HL-60 (cell line): Measurements from ENCODE around the gene E4F1.

Experiments
- DNase-seq, 2 experiments: peaks; one replicate each; pipeline ENCODE4 v3.0.0-alpha.2; 2010 to 2020; ENCODE audit warnings: low read depth in 1 of 2, low spot score in 1 of 2
- H3K27ac ChIP-seq: fragments of 250-450 bp; sonication (Bioruptor Pico); replicated peaks from 2 replicates; pipeline ENCODE4 v1.5.1; 2020; ENCODE audit warnings: mild to moderate bottlenecking, moderate library complexity
- H3K27me3 ChIP-seq: fragments of 250-450 bp; sonication (Bioruptor Pico); 2 replicates; pipeline ENCODE4 v1.5.1; 2021; ENCODE audit warnings: mild to moderate bottlenecking, moderate library complexity; ENCODE audit not compliant: insufficient read depth, poor library complexity, severe bottlenecking
- H3K4me3 ChIP-seq: replicated peaks from 2 replicates; pipeline ENCODE4 v1.5.1; 2011; ENCODE audit warnings: mild to moderate bottlenecking, control low read depth, low read length; ENCODE audit not compliant: insufficient read depth
- CTCF ChIP-seq: IDR thresholded peaks from one replicate; pipeline ENCODE4 v1.5.1; 2011; ENCODE audit warnings: low read length, control low read depth, inconsistent platforms; ENCODE audit not compliant: insufficient read depth
- GABPA ChIP-seq: IDR thresholded peaks from 2 replicates; pipeline ENCODE4 v1.6.1; 2012; ENCODE audit warnings: low read depth
- POLR2AphosphoS5 ChIP-seq: IDR thresholded peaks from 2 replicates; pipeline ENCODE4 v1.6.1; 2012; ENCODE audit warnings: low read depth
- REST ChIP-seq: IDR thresholded peaks from 2 replicates; pipeline ENCODE4 v1.6.1; 2012; ENCODE audit warnings: low read depth; ENCODE audit not compliant: insufficient replicate concordance
- SPI1 ChIP-seq: IDR thresholded peaks from 2 replicates; pipeline ENCODE4 v1.6.1; 2012; ENCODE audit warnings: low read depth, mild to moderate bottlenecking, borderline replicate concordance

E4F1 gene

GRCh38 chr16:2270070-2270462 lies 46.7 kb downstream of the E4F1 start:
- no peak overlapping the region for H3K27ac ChIP-seq
- no peaks in the 10 kb centered on the region for H3K27me3 ChIP-seq
- DNase-seq = no peak
- H3K4me3 ChIP-seq = no peak overlapping the region
- TF ChIP-seq REST (no peak), GABPA (no peak), SPI1 (no peak)

GRCh38 chr16:2270588-2271470 lies 47.4 kb downstream of the E4F1 start:
- no peak for DNase-seq
- H3K27ac ChIP-seq = no peak overlapping the region
- no peaks in the 10 kb centered on the region for H3K27me3 ChIP-seq
- no peak overlapping the region for H3K4me3 ChIP-seq
- TF ChIP-seq SPI1 (no peak), GABPA (no peak), REST (no peak), CTCF (no peak), POLR2AphosphoS5 (no peak)

GRCh38 chr16:2271848-2272461 lies 48.6 kb downstream of the E4F1 start:
- Histone ChIP-seq H3K27ac (no peak overlapping the region), H3K27me3 (no peaks in the 10 kb centered on the region), H3K4me3 (no peak overlapping the region)
- DNase-seq = no peak
- TF ChIP-seq REST = no peak
- TF ChIP-seq CTCF = no peak
- no peak for TF ChIP-seq SPI1
- no peak for TF ChIP-seq POLR2AphosphoS5
- no peak for TF ChIP-seq GABPA
